ENCODE data around the gene APCDD1. TPM values are rescaled to one million over a fixed set of nuclear protein-coding genes. Genes with fewer than 3 reads are reported as not detected.

Gene APCDD1
- total and polyA plus RNA-seq, 2 experiments from 2014 or later, result 0.31 to 1.0 TPM

- Histone ChIP-seq H3K4me3 (no peak overlapping the region), H3K4me2 (no peak overlapping the region), H3F3A (replicated peaks; ENCODE audit: low read depth) (no peaks in the 10 kb centered on the region), H3K9me2 (ENCODE audit: insufficient read depth) (peaks cover 2% of the 10 kb centered on the region; the same call in 1 of the 2 replicates), H3K27me3 (ENCODE audit: insufficient read depth) (no peaks in the 10 kb centered on the region), H3K27ac (ENCODE audit: low read depth) (no peak overlapping the region), H2AFZ (no peak overlapping the region), H4K20me1 (replicated peaks; ENCODE audit: insufficient read depth) (no peaks in the 10 kb centered on the region), H3K79me2 (replicated peaks; ENCODE audit: insufficient read depth) (no peaks in the 10 kb centered on the region), H3K4me1 (ENCODE audit: insufficient read depth) (no peaks in the 10 kb centered on the region), H3K36me3 (ENCODE audit: insufficient read depth) (no peaks in the 10 kb centered on the region)
- no peaks in the 10 kb centered on the region for H3K36me3 Mint-ChIP-seq (ENCODE audit: low read depth)
- no peak for ATAC-seq
- H3K27ac Mint-ChIP-seq, result no peak overlapping the region
- H3K4me1 Mint-ChIP-seq, result peaks cover 13% of the 10 kb centered on the region; the same call in 2 of the 3 replicates
- peaks cover 5% of the 10 kb centered on the region for H3K27me3 Mint-ChIP-seq (ENCODE audit: insufficient read depth, low read depth, poor library complexity)
- no peak overlapping the region for H3K4me3 Mint-ChIP-seq
- DNase-seq (ENCODE audit: low spot score), result no peak
- no peaks in the 10 kb centered on the region for H3K9me3 Mint-ChIP-seq
- TF ChIP-seq, protein P1, sequence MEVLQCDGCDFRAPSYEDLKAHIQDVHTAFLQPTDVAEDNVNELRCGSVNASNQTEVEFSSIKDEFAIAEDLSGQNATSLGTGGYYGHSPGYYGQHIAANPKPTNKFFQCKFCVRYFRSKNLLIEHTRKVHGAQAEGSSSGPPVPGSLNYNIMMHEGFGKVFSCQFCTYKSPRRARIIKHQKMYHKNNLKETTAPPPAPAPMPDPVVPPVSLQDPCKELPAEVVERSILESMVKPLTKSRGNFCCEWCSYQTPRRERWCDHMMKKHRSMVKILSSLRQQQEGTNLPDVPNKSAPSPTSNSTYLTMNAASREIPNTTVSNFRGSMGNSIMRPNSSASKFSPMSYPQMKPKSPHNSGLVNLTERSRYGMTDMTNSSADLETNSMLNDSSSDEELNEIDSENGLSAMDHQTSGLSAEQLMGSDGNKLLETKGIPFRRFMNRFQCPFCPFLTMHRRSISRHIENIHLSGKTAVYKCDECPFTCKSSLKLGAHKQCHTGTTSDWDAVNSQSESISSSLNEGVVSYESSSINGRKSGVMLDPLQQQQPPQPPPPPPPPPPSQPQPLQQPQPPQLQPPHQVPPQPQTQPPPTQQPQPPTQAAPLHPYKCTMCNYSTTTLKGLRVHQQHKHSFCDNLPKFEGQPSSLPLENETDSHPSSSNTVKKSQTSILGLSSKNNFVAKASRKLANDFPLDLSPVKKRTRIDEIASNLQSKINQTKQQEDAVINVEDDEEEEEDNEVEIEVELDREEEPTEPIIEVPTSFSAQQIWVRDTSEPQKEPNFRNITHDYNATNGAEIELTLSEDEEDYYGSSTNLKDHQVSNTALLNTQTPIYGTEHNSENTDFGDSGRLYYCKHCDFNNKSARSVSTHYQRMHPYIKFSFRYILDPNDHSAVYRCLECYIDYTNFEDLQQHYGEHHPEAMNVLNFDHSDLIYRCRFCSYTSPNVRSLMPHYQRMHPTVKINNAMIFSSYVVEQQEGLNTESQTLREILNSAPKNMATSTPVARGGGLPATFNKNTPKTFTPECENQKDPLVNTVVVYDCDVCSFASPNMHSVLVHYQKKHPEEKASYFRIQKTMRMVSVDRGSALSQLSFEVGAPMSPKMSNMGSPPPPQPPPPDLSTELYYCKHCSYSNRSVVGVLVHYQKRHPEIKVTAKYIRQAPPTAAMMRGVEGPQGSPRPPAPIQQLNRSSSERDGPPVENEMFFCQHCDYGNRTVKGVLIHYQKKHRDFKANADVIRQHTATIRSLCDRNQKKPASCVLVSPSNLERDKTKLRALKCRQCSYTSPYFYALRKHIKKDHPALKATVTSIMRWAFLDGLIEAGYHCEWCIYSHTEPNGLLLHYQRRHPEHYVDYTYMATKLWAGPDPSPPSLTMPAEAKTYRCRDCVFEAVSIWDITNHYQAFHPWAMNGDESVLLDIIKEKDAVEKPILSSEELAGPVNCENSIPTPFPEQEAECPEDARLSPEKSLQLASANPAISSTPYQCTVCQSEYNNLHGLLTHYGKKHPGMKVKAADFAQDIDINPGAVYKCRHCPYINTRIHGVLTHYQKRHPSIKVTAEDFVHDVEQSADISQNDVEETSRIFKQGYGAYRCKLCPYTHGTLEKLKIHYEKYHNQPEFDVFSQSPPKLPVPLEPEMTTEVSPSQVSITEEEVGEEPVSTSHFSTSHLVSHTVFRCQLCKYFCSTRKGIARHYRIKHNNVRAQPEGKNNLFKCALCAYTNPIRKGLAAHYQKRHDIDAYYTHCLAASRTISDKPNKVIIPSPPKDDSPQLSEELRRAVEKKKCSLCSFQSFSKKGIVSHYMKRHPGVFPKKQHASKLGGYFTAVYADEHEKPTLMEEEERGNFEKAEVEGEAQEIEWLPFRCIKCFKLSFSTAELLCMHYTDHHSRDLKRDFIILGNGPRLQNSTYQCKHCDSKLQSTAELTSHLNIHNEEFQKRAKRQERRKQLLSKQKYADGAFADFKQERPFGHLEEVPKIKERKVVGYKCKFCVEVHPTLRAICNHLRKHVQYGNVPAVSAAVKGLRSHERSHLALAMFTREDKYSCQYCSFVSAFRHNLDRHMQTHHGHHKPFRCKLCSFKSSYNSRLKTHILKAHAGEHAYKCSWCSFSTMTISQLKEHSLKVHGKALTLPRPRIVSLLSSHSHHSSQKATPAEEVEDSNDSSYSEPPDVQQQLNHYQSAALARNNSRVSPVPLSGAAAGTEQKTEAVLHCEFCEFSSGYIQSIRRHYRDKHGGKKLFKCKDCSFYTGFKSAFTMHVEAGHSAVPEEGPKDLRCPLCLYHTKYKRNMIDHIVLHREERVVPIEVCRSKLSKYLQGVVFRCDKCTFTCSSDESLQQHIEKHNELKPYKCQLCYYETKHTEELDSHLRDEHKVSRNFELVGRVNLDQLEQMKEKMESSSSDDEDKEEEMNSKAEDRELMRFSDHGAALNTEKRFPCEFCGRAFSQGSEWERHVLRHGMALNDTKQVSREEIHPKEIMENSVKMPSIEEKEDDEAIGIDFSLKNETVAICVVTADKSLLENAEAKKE (CRISPR knock-in tag; IDR thresholded peaks at IDR 0.05), result no peak
- TF ChIP-seq STAT1 (IDR thresholded peaks at IDR 0.05; ENCODE audit: unreplicated experiment) (no peak), NANOG (IDR thresholded peaks at IDR 0.05; ENCODE audit: borderline replicate concordance) (no peak), EZH2 (IDR thresholded peaks at IDR 0.05; ENCODE audit: low read depth, unreplicated experiment) (no peak), CREB1 (CRISPR knock-in tag; IDR thresholded peaks at IDR 0.05; ENCODE audit: low read depth) (no peak), JUNB (IDR thresholded peaks at IDR 0.05; ENCODE audit: unreplicated experiment) (no peak)
Observed at GRCh38 chr18:10412933-10413332, 41.5 kb upstream of the APCDD1 start.

DNA sequence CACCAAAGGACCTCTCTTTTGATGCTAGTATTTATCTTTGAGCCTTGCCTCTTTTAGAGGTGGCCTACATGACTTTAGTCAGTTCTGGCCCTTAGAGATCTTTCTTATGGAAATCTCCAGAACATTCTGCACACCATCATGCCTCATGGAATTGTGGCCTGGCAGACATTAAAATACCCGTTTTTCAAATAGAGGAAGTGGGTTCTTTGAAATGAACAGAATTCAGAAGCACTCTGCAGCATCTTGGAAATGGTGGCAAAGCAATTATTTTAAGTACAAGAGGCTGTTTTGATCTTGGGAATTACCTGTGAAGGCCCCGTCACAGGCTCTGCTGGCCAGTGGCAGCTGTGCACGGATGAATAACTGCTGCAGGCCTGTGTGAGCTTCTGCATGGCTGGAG is 40.7 kb upstream of the APCDD1 start:
- Histone ChIP-seq H3K4me2 (no peak overlapping the region), H3K79me2 (replicated peaks; ENCODE audit: insufficient read depth) (no peaks in the 10 kb centered on the region), H3F3A (replicated peaks; ENCODE audit: low read depth) (no peaks in the 10 kb centered on the region), H3K4me1 (ENCODE audit: insufficient read depth) (no peaks in the 10 kb centered on the region), H3K9me2 (ENCODE audit: insufficient read depth) (peaks cover 2% of the 10 kb centered on the region; the same call in 1 of the 2 replicates), H3K27me3 (ENCODE audit: insufficient read depth) (no peaks in the 10 kb centered on the region), H3K27ac (ENCODE audit: low read depth) (no peak overlapping the region), H3K4me3 (no peak overlapping the region), H2AFZ (no peak overlapping the region), H3K36me3 (ENCODE audit: insufficient read depth) (no peaks in the 10 kb centered on the region), H4K20me1 (replicated peaks; ENCODE audit: insufficient read depth) (no peaks in the 10 kb centered on the region)
- Mint-ChIP-seq H3K9me3 (no peaks in the 10 kb centered on the region), H3K4me3 (no peak overlapping the region), H3K27ac (no peak overlapping the region), H3K4me1 (peaks cover 13% of the 10 kb centered on the region; the same call in 2 of the 3 replicates), H3K27me3 (ENCODE audit: insufficient read depth, low read depth, poor library complexity) (peaks cover 5% of the 10 kb centered on the region), H3K36me3 (ENCODE audit: low read depth) (no peaks in the 10 kb centered on the region)
- DNase-seq (ENCODE audit: low spot score), result no peak
- no peak for ATAC-seq
- TF ChIP-seq JUNB (IDR thresholded peaks at IDR 0.05; ENCODE audit: unreplicated experiment) (no peak), ZNF331 (CRISPR knock-in tag; IDR thresholded peaks at IDR 0.05; ENCODE audit: low read depth) (no peak)

Data from GM23338 (cell line).